ENCODE data around the gene YPEL1. TPM values are rescaled to one million over a fixed set of nuclear protein-coding genes. Genes with fewer than 3 reads are reported as not detected.

Gene YPEL1
- total and polyA plus RNA-seq, 4 donors = 0.83 to 4.8 (median 2.2) TPM

DNA sequence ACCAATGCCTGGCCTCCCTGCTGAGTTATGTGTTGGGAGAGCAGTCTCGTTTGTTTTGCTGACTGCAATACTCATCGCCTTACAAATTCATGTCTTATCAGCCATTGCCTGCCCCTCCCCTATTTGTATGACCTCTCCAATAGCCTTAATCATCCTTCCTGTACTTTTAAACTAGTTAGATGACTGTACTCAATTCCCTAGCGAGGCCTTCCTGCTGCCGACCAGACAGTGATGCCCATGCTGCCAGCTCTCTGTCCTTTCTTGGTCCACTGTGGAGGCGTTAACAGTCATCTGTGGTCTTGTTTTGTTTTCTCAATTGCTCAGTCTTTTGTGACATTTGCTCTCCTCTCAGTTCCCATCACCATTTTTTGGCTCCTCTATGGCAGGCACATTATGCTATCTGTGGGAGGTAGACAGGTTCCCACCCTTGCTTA lies 20.3 kb upstream of the YPEL1 start:
- DNase-seq (ENCODE audit: low spot score) = no peak
- Histone ChIP-seq H3K27me3 (ENCODE audit: control insufficient read depth in 4 of 4, insufficient read depth in 4 of 4, low read length in 3 of 4) (no peaks in the 10 kb centered on the region), H3K27ac (ENCODE audit: low read depth in 1 of 2, low read length in 2 of 2) (no peak overlapping the region), H3K4me3 (ENCODE audit: low read depth in 1 of 3, low read length in 3 of 3) (no peak overlapping the region), H3K4me1 (ENCODE audit: control insufficient read depth in 4 of 4, insufficient read depth in 4 of 4, low read length in 3 of 4) (peaks cover 0 to 2% (median 0%) of the 10 kb centered on the region in 4 donors), H3K9ac (ENCODE audit: low read depth in 1 of 2, low read length in 2 of 2) (no peak overlapping the region), H3K36me3 (ENCODE audit: control insufficient read depth in 4 of 4, insufficient read depth in 3 of 4, low read depth in 1 of 4, low read length in 3 of 4) (peaks cover 0 to 5% (median 3%) of the 10 kb centered on the region in 4 donors), H3K9me3 (ENCODE audit: control insufficient read depth in 4 of 4, low read length in 3 of 4) (no peaks in the 10 kb centered on the region)
- TF ChIP-seq RXRA (IDR thresholded peaks at IDR 0.05) (no peak), RAD21 (IDR thresholded peaks at IDR 0.05) (no peak), EGR1 (IDR thresholded peaks at IDR 0.05; ENCODE audit: low read depth in 2 of 2) (no peak), YY1 (IDR thresholded peaks at IDR 0.05) (no peak), HNF4A (conservative IDR thresholded peaks at IDR 0.05) (no peak), FOXA1 (IDR thresholded peaks at IDR 0.05) (no peak), FOXA2 (IDR thresholded peaks at IDR 0.05) (no peak), JUND (IDR thresholded peaks at IDR 0.05) (no peak), SP1 (IDR thresholded peaks at IDR 0.05) (no peak), GABPA (IDR thresholded peaks at IDR 0.05 in 1 of 2, conservative IDR thresholded peaks at IDR 0.05 in 1 of 2) (no peak), HNF4G (IDR thresholded peaks at IDR 0.05) (no peak)
- TF ChIP-seq, protein P1, sequence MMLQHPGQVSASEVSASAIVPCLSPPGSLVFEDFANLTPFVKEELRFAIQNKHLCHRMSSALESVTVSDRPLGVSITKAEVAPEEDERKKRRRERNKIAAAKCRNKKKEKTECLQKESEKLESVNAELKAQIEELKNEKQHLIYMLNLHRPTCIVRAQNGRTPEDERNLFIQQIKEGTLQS (IDR thresholded peaks at IDR 0.05) = no peak
- TF ChIP-seq, protein P2, sequence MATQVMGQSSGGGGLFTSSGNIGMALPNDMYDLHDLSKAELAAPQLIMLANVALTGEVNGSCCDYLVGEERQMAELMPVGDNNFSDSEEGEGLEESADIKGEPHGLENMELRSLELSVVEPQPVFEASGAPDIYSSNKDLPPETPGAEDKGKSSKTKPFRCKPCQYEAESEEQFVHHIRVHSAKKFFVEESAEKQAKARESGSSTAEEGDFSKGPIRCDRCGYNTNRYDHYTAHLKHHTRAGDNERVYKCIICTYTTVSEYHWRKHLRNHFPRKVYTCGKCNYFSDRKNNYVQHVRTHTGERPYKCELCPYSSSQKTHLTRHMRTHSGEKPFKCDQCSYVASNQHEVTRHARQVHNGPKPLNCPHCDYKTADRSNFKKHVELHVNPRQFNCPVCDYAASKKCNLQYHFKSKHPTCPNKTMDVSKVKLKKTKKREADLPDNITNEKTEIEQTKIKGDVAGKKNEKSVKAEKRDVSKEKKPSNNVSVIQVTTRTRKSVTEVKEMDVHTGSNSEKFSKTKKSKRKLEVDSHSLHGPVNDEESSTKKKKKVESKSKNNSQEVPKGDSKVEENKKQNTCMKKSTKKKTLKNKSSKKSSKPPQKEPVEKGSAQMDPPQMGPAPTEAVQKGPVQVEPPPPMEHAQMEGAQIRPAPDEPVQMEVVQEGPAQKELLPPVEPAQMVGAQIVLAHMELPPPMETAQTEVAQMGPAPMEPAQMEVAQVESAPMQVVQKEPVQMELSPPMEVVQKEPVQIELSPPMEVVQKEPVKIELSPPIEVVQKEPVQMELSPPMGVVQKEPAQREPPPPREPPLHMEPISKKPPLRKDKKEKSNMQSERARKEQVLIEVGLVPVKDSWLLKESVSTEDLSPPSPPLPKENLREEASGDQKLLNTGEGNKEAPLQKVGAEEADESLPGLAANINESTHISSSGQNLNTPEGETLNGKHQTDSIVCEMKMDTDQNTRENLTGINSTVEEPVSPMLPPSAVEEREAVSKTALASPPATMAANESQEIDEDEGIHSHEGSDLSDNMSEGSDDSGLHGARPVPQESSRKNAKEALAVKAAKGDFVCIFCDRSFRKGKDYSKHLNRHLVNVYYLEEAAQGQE (IDR thresholded peaks at IDR 0.05) = no peak
- TF ChIP-seq, protein P3, sequence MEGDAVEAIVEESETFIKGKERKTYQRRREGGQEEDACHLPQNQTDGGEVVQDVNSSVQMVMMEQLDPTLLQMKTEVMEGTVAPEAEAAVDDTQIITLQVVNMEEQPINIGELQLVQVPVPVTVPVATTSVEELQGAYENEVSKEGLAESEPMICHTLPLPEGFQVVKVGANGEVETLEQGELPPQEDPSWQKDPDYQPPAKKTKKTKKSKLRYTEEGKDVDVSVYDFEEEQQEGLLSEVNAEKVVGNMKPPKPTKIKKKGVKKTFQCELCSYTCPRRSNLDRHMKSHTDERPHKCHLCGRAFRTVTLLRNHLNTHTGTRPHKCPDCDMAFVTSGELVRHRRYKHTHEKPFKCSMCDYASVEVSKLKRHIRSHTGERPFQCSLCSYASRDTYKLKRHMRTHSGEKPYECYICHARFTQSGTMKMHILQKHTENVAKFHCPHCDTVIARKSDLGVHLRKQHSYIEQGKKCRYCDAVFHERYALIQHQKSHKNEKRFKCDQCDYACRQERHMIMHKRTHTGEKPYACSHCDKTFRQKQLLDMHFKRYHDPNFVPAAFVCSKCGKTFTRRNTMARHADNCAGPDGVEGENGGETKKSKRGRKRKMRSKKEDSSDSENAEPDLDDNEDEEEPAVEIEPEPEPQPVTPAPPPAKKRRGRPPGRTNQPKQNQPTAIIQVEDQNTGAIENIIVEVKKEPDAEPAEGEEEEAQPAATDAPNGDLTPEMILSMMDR (IDR thresholded peaks at IDR 0.05; ENCODE audit: low read depth, low read length, missing input control) = no peak
- TF ChIP-seq, protein P4, sequence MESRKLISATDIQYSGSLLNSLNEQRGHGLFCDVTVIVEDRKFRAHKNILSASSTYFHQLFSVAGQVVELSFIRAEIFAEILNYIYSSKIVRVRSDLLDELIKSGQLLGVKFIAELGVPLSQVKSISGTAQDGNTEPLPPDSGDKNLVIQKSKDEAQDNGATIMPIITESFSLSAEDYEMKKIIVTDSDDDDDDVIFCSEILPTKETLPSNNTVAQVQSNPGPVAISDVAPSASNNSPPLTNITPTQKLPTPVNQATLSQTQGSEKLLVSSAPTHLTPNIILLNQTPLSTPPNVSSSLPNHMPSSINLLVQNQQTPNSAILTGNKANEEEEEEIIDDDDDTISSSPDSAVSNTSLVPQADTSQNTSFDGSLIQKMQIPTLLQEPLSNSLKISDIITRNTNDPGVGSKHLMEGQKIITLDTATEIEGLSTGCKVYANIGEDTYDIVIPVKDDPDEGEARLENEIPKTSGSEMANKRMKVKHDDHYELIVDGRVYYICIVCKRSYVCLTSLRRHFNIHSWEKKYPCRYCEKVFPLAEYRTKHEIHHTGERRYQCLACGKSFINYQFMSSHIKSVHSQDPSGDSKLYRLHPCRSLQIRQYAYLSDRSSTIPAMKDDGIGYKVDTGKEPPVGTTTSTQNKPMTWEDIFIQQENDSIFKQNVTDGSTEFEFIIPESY (IDR thresholded peaks at IDR 0.05) = no peak
- WGBS = 55% methylated on average over 5 of the region's 5 CpGs

DNA sequence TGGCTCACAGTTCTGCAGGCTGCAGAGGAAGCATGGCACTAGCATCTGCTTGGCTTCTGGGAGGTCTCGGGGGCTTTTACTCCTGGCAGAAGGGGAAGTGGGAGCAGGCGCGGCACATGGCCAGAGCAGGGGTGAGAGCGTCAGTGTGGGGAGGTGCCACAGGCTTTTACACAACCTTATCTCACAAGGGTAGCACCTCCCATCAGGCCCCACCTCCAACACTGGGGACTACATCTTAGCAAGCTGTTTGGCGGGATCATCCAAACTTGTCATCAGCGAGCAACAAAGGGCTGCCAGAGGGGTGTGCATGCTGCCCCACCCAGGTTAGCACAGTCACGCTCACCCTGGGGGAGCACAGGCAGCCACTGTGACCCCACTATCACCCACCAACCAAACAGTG lies 18.9 kb upstream of the YPEL1 start:
- no peak overlapping the region for H3K4me3 ChIP-seq (ENCODE audit: low read depth in 1 of 3, low read length in 3 of 3)
- H3K27me3 ChIP-seq (ENCODE audit: control insufficient read depth in 4 of 4, insufficient read depth in 4 of 4, low read length in 3 of 4) = no peaks in the 10 kb centered on the region
- no peak overlapping the region for H3K27ac ChIP-seq (ENCODE audit: low read depth in 1 of 2, low read length in 2 of 2)
- peaks cover 0 to 2% (median 0%) of the 10 kb centered on the region in 4 donors for H3K4me1 ChIP-seq (ENCODE audit: control insufficient read depth in 4 of 4, insufficient read depth in 4 of 4, low read length in 3 of 4)
- TF ChIP-seq, protein P5, sequence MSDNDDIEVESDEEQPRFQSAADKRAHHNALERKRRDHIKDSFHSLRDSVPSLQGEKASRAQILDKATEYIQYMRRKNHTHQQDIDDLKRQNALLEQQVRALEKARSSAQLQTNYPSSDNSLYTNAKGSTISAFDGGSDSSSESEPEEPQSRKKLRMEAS (IDR thresholded peaks at IDR 0.05) = no peak
- TF ChIP-seq, protein P2 (IDR thresholded peaks at IDR 0.05) = no peak
- TF ChIP-seq SP1 (IDR thresholded peaks at IDR 0.05) (no peak), HNF4A (conservative IDR thresholded peaks at IDR 0.05) (no peak), RAD21 (IDR thresholded peaks at IDR 0.05) (no peak), NR2F2 (IDR thresholded peaks at IDR 0.05) (no peak), YY1 (IDR thresholded peaks at IDR 0.05) (no peak)
- TF ChIP-seq, protein P4 (IDR thresholded peaks at IDR 0.05) = no peak
- 45% methylated on average over 7 of the region's 7 CpGs for WGBS
- no peaks in the 10 kb centered on the region for H3K9me3 ChIP-seq (ENCODE audit: control insufficient read depth in 4 of 4, low read length in 3 of 4)
- DNase-seq (ENCODE audit: low spot score) = peak; percentile 63
- no peak overlapping the region for H3K9ac ChIP-seq (ENCODE audit: low read depth in 1 of 2, low read length in 2 of 2)
- peaks cover 0 to 4% (median 1%) of the 10 kb centered on the region in 4 donors for H3K36me3 ChIP-seq (ENCODE audit: control insufficient read depth in 4 of 4, insufficient read depth in 3 of 4, low read depth in 1 of 4, low read length in 3 of 4)

Data from liver (tissue), 9 donors.